HepG2 (cell line): Measurements from ENCODE around the gene ZBTB26. TPM values are rescaled to one million over a fixed set of nuclear protein-coding genes. Genes with fewer than 3 reads are reported as not detected.

ENCODE experiments used
- CCDC6 ChIP-seq: sonication (generic); formaldehyde crosslinking; IDR thresholded peaks from 2 replicates; pipeline ENCODE4 v1.8.1; 2022; ENCODE audit warnings: mild to moderate bottlenecking, missing genetic modification reagents, moderate library complexity
- ELK4 ChIP-seq: sonication (generic); formaldehyde crosslinking; IDR thresholded peaks from 2 replicates; pipeline ENCODE4 v1.9.0; 2021; ENCODE audit warnings: missing genetic modification reagents, borderline replicate concordance
- HBP1 ChIP-seq: IDR thresholded peaks from 2 replicates; pipeline ENCODE4 v1.6.1; 2016; ENCODE audit warnings: low read depth, control low read depth
- HINFP ChIP-seq: sonication (generic); formaldehyde crosslinking; IDR thresholded peaks from 2 replicates; pipeline ENCODE4 v1.4.0; 2020; ENCODE audit warnings: low read depth, mild to moderate bottlenecking, missing genetic modification reagents
- IRF2 ChIP-seq: IDR thresholded peaks from 2 replicates; pipeline ENCODE4 v1.6.1; 2018; ENCODE audit warnings: missing genetic modification reagents, missing compliant biosample characterization
- JUND ChIP-seq: sonication (generic); formaldehyde crosslinking; IDR thresholded peaks from 2 replicates; pipeline ENCODE4 v1.8.0; 2022; ENCODE audit warnings: mild to moderate bottlenecking, missing genetic modification reagents
- KLF16 ChIP-seq, 2 experiments: sonication (generic) in 1 of 2; formaldehyde crosslinking in 1 of 2; IDR thresholded peaks; 2 replicates each; pipeline versions ENCODE4 v1.6.1 to v1.8.0; 2016 to 2023; ENCODE audit warnings: missing genetic modification reagents in 2 of 2, missing compliant biosample characterization in 1 of 2
- LCORL ChIP-seq, 2 experiments: fragments of 450-650 bp in 1 of 2; sonication (generic) in 1 of 2; formaldehyde crosslinking in 1 of 2; IDR thresholded peaks; 2 replicates each; pipeline versions ENCODE4 v1.5.0 to v1.6.1; 2017 to 2020; ENCODE audit warnings: antibody characterized with exemption in 1 of 2, missing genetic modification reagents in 1 of 2
- MAF1 ChIP-seq: sonication (generic); formaldehyde crosslinking; IDR thresholded peaks from 2 replicates; pipeline ENCODE4 v1.5.0; 2020; ENCODE audit warnings: missing genetic modification reagents, borderline replicate concordance
- NAIF1 ChIP-seq: sonication (generic); formaldehyde crosslinking; IDR thresholded peaks from 2 replicates; pipeline ENCODE4 v1.5.0; 2020; ENCODE audit warnings: mild to moderate bottlenecking, missing genetic modification reagents, borderline replicate concordance
- NFE2L1 ChIP-seq: sonication (generic); formaldehyde crosslinking; IDR thresholded peaks from 2 replicates; pipeline ENCODE4 v1.4.0; 2020; ENCODE audit warnings: missing genetic modification reagents, mild to moderate bottlenecking, borderline replicate concordance
- NFYB ChIP-seq: sonication (generic); formaldehyde crosslinking; IDR thresholded peaks from 2 replicates; pipeline ENCODE4 v1.4.0; 2020; ENCODE audit warnings: missing genetic modification reagents
- SALL1 ChIP-seq: sonication (generic); formaldehyde crosslinking; IDR thresholded peaks from 2 replicates; pipeline ENCODE4 v1.8.0; 2022; ENCODE audit warnings: mild to moderate bottlenecking, missing genetic modification reagents
- SALL2 ChIP-seq: sonication (generic); formaldehyde crosslinking; IDR thresholded peaks from 2 replicates; pipeline ENCODE4 v1.8.1; 2023; ENCODE audit warnings: mild to moderate bottlenecking, missing genetic modification reagents, inconsistent platforms
- TSC22D2 ChIP-seq: sonication (generic); formaldehyde crosslinking; IDR thresholded peaks from 2 replicates; pipeline ENCODE4 v1.5.1; 2020; ENCODE audit warnings: missing genetic modification reagents, mild to moderate bottlenecking, borderline replicate concordance
- U2AF2 ChIP-seq: fragments of 200-400 bp; formaldehyde crosslinking; IDR thresholded peaks from 2 replicates; pipeline ENCODE4 v1.6.1; 2017; ENCODE audit warnings: low read depth, mild to moderate bottlenecking, low read length
- XBP1 ChIP-seq: sonication (generic); formaldehyde crosslinking; IDR thresholded peaks from 2 replicates; pipeline ENCODE4 v1.5.0; 2020; ENCODE audit warnings: missing genetic modification reagents
- ZBTB7A ChIP-seq: sonication (generic); formaldehyde crosslinking; IDR thresholded peaks from 2 replicates; pipeline ENCODE4 v1.8.0; 2022; ENCODE audit warnings: mild to moderate bottlenecking, missing genetic modification reagents
- ZNF10 ChIP-seq: sonication (generic); formaldehyde crosslinking; IDR thresholded peaks from 2 replicates; pipeline ENCODE4 v1.4.0; 2020; ENCODE audit warnings: mild to moderate bottlenecking, low read depth, missing genetic modification reagents, borderline replicate concordance
- ZNF160 ChIP-seq: sonication (generic); formaldehyde crosslinking; IDR thresholded peaks from 2 replicates; pipeline ENCODE4 v1.8.0; 2022; ENCODE audit warnings: mild to moderate bottlenecking, inconsistent platforms, missing genetic modification reagents
- ZNF256 ChIP-seq: sonication (generic); formaldehyde crosslinking; conservative IDR thresholded peaks from 2 replicates; pipeline ENCODE4 v1.4.0; 2020; ENCODE audit warnings: missing genetic modification reagents
- ZNF280D ChIP-seq: sonication (generic); formaldehyde crosslinking; IDR thresholded peaks from 2 replicates; pipeline ENCODE4 v1.5.1; 2020; ENCODE audit warnings: mild to moderate bottlenecking, missing genetic modification reagents
- ZNF430 ChIP-seq: sonication (generic); formaldehyde crosslinking; IDR thresholded peaks from 2 replicates; pipeline ENCODE4 v1.9.0; 2021; ENCODE audit warnings: mild to moderate bottlenecking, missing genetic modification reagents
- ZNF546 ChIP-seq: sonication (generic); formaldehyde crosslinking; conservative IDR thresholded peaks from 2 replicates; pipeline ENCODE4 v1.8.1; 2023; ENCODE audit warnings: mild to moderate bottlenecking, missing genetic modification reagents
- ZNF577 ChIP-seq: sonication (generic); formaldehyde crosslinking; IDR thresholded peaks from 2 replicates; pipeline ENCODE4 v1.4.0; 2020; ENCODE audit warnings: mild to moderate bottlenecking, low read depth, missing genetic modification reagents, borderline replicate concordance
- polyA plus RNA-seq, 8 experiments: library from polyadenylated mRNA; depleted of rRNA in 3 of 8; stranded (reverse) in 7 of 8; unstranded in 1 of 8; fragments of >200 nt; fragmentation: Illumina TruSeq in 4 of 8; extraction: Trizol in 4 of 8; gene quantifications; 2 replicates each; pipeline versions ENCODE4 v1.2.1 to v1.2.3, GENCODE V29; 2011 to 2016; ENCODE audit warnings: low read depth in 4 of 8, missing spikeins in 1 of 8, mixed read lengths in 1 of 8; ENCODE audit not compliant: insufficient read depth in 1 of 8
- total RNA-seq, 5 experiments: library from RNA; depleted of rRNA; stranded (reverse); fragments of >200 nt; fragmentation: Illumina TruSeq; extraction: Trizol; gene quantifications; 2 replicates each; pipeline ENCODE4 v1.2.3, GENCODE V29; 2016; ENCODE audit warnings: low read depth in 1 of 5

The ZBTB26 gene
- total and polyA plus RNA-seq, 2 of the 13 experiments (the other 11 are each of a cell fraction or from before 2014, with no cell fraction given): 4.5 to 8.6 TPM

- TF ChIP-seq NAIF1 (CRISPR knock-in tag): no peak
- TF ChIP-seq ZNF280D (CRISPR knock-in tag): no peak
- peak; percentile 70; the same call in 1 of the 2 replicates for TF ChIP-seq IRF2
- TF ChIP-seq ZNF546 (CRISPR knock-in tag): no peak
- no peak for TF ChIP-seq MAF1 (CRISPR knock-in tag)
- TF ChIP-seq TSC22D2 (CRISPR knock-in tag): 0 out of 2 replicates have a peak, but pooled peaks have one; percentile 31
- TF ChIP-seq SALL1 (CRISPR knock-in tag): peak; percentile 92
- no peak for TF ChIP-seq NFYB (CRISPR knock-in tag)
- no peak for TF ChIP-seq JUND (CRISPR knock-in tag)
- 0 out of 2 replicates have a peak, but pooled peaks have one; percentile 21 for TF ChIP-seq ZNF430 (CRISPR knock-in tag)
- no peak for TF ChIP-seq ZNF10 (CRISPR knock-in tag)
- TF ChIP-seq SALL2 (CRISPR knock-in tag): no peak
- TF ChIP-seq ZNF256 (CRISPR knock-in tag): no peak
- TF ChIP-seq LCORL (IDR thresholded peaks at IDR 0.05): no peak
- no peak for TF ChIP-seq LCORL (CRISPR knock-in tag; IDR thresholded peaks at IDR 0.05)
- no peak for TF ChIP-seq ZNF160 (CRISPR knock-in tag)
- TF ChIP-seq CCDC6 (CRISPR knock-in tag): peak; percentile 57; the same call in 1 of the 2 replicates
- TF ChIP-seq U2AF2: no peak
- TF ChIP-seq ZBTB7A (CRISPR knock-in tag): peak; percentile 46; the same call in 1 of the 2 replicates
- no peak for TF ChIP-seq KLF16 (CRISPR knock-in tag; IDR thresholded peaks at IDR 0.05)
- no peak for TF ChIP-seq ZNF577 (CRISPR knock-in tag)
- no peak for TF ChIP-seq XBP1 (CRISPR knock-in tag)
- no peak for TF ChIP-seq ELK4
- no peak for TF ChIP-seq NFE2L1 (CRISPR knock-in tag)
- TF ChIP-seq HBP1 (CRISPR knock-in tag): no peak
- 0 out of 2 replicates have a peak, but pooled peaks have one; percentile 26 for TF ChIP-seq HINFP (CRISPR knock-in tag)
Observed at GRCh38 chr9:122936464-122936863, 5.2 kb upstream of the ZBTB26 start (continued).
